HepG2 (cell line): ENCODE data around the gene JSRP1. TPM values are rescaled to one million over a fixed set of nuclear protein-coding genes. Genes with fewer than 3 reads are reported as not detected.

Source experiments
- AGO2 ChIP-seq: fragments of 200-400 bp; formaldehyde crosslinking; optimal IDR thresholded peaks from 2 replicates; pipeline ENCODE3; 2017; ENCODE audit warnings: mild to moderate bottlenecking, low read depth, low read length, moderate library complexity
- ARID5B ChIP-seq: IDR thresholded peaks from 2 replicates; pipeline ENCODE4 v1.4.0; 2020; ENCODE audit warnings: mild to moderate bottlenecking, missing genetic modification reagents
- DMAP1 ChIP-seq: IDR thresholded peaks from 2 replicates; pipeline ENCODE4 v1.6.1; 2016
- E2F1 ChIP-seq: sonication (generic); formaldehyde crosslinking; IDR thresholded peaks from 2 replicates; pipeline ENCODE4 v1.5.0; 2020; ENCODE audit warnings: missing genetic modification reagents
- EP300 ChIP-seq, 3 experiments: sonication (generic) in 1 of 3; formaldehyde crosslinking in 1 of 3; IDR thresholded peaks; 2 replicates each; pipeline versions ENCODE4 v1.5.1 to v1.6.1; 2011 to 2020; ENCODE audit warnings: low read depth in 2 of 3, low read length in 2 of 3, borderline replicate concordance in 1 of 3, improper control_type of control experiment in 1 of 3, mild to moderate bottlenecking in 1 of 3, missing genetic modification reagents in 1 of 3, moderate library complexity in 1 of 3
- ETV6 ChIP-seq: sonication (generic); formaldehyde crosslinking; conservative IDR thresholded peaks from 2 replicates; pipeline ENCODE4 v1.4.0; 2020; ENCODE audit warnings: missing genetic modification reagents
- HIVEP1 ChIP-seq: sonication (generic); formaldehyde crosslinking; IDR thresholded peaks from 2 replicates; pipeline ENCODE4 v1.4.0; 2020; ENCODE audit warnings: mild to moderate bottlenecking, missing genetic modification reagents
- MXI1 ChIP-seq: IDR thresholded peaks from 3 replicates; pipeline ENCODE4 v1.6.1; 2012; ENCODE audit warnings: low read depth, low read length, inconsistent platforms, borderline replicate concordance
- NBN ChIP-seq: fragments of 450-650 bp; conservative IDR thresholded peaks from 2 replicates; pipeline ENCODE4 v1.6.1; 2017
- NONO ChIP-seq, 2 experiments: fragments of 450-650 bp in 1 of 2; sonication (generic) in 1 of 2; formaldehyde crosslinking in 1 of 2; IDR thresholded peaks in 1 of 2; conservative IDR thresholded peaks in 1 of 2; 2 replicates each; pipeline versions ENCODE4 v1.6.1 to v1.8.0; 2017 to 2022; ENCODE audit warnings: mild to moderate bottlenecking in 1 of 2, missing genetic modification reagents in 1 of 2, moderate library complexity in 1 of 2
- PAXIP1 ChIP-seq: sonication (generic); formaldehyde crosslinking; conservative IDR thresholded peaks from 2 replicates; pipeline ENCODE4 v1.4.0; 2020; ENCODE audit warnings: mild to moderate bottlenecking, missing genetic modification reagents, moderate library complexity
- SIX1 ChIP-seq: sonication (generic); formaldehyde crosslinking; IDR thresholded peaks from 2 replicates; pipeline ENCODE4 v1.4.0; 2020; ENCODE audit warnings: missing genetic modification reagents, borderline replicate concordance
- SKI ChIP-seq: fragments of 450-650 bp; IDR thresholded peaks from one replicate; pipeline ENCODE4 v1.6.1; 2018; ENCODE audit warnings: mild to moderate bottlenecking; ENCODE audit not compliant: partially characterized antibody
- ZEB1 ChIP-seq: IDR thresholded peaks from 2 replicates; pipeline ENCODE4 v1.6.1; 2012; ENCODE audit warnings: mild to moderate bottlenecking, low read depth, inconsistent platforms; ENCODE audit not compliant: insufficient replicate concordance
- ZFP1 ChIP-seq: IDR thresholded peaks from 2 replicates; pipeline ENCODE4 v1.6.1; 2016
- ZNF292 ChIP-seq: sonication (generic); formaldehyde crosslinking; IDR thresholded peaks from 2 replicates; pipeline ENCODE4 v1.8.1; 2022; ENCODE audit warnings: mild to moderate bottlenecking, low read depth, missing genetic modification reagents, borderline replicate concordance
- ZNF441 ChIP-seq: sonication (generic); formaldehyde crosslinking; IDR thresholded peaks from 2 replicates; pipeline ENCODE4 v1.7.0; 2021; ENCODE audit warnings: missing genetic modification reagents, borderline replicate concordance
- ZNF616 ChIP-seq: sonication (generic); formaldehyde crosslinking; IDR thresholded peaks from 2 replicates; pipeline ENCODE4 v1.5.0; 2020; ENCODE audit warnings: low read depth, mild to moderate bottlenecking, missing genetic modification reagents
- ZNF776 ChIP-seq: sonication (generic); formaldehyde crosslinking; IDR thresholded peaks from 2 replicates; pipeline ENCODE4 v1.4.0; 2020; ENCODE audit warnings: mild to moderate bottlenecking, missing genetic modification reagents
- polyA plus RNA-seq, 8 experiments: library from polyadenylated mRNA; depleted of rRNA in 3 of 8; stranded (reverse) in 7 of 8; unstranded in 1 of 8; fragments of >200 nt; fragmentation: Illumina TruSeq in 4 of 8; extraction: Trizol in 4 of 8; gene quantifications; 2 replicates each; pipeline versions ENCODE4 v1.2.1 to v1.2.3, GENCODE V29; 2011 to 2016; ENCODE audit warnings: low read depth in 4 of 8, missing spikeins in 1 of 8, mixed read lengths in 1 of 8; ENCODE audit not compliant: insufficient read depth in 1 of 8
- total RNA-seq, 5 experiments: library from RNA; depleted of rRNA; stranded (reverse); fragments of >200 nt; fragmentation: Illumina TruSeq; extraction: Trizol; gene quantifications; 2 replicates each; pipeline ENCODE4 v1.2.3, GENCODE V29; 2016; ENCODE audit warnings: low read depth in 1 of 5

JSRP1 gene
- total and polyA plus RNA-seq, 2 of the 13 experiments (the other 11 are each of a cell fraction or from before 2014, with no cell fraction given): 0.16 to 0.38 TPM

GRCh38 chr19:2278459-2279158 lies 22.4 kb upstream of the JSRP1 start (continued):
- TF ChIP-seq ZFP1 (CRISPR knock-in tag): no peak
- peak; percentile 73 for TF ChIP-seq AGO2
- 0 out of 2 replicates have a peak, but pooled peaks have one; percentile 49 for TF ChIP-seq ZNF776 (CRISPR knock-in tag)
- TF ChIP-seq DMAP1 (CRISPR knock-in tag): no peak
- TF ChIP-seq NONO (IDR thresholded peaks at IDR 0.05): no peak
- TF ChIP-seq NONO (CRISPR knock-in tag; conservative IDR thresholded peaks at IDR 0.05): 0 out of 2 replicates have a peak, but pooled peaks have one; percentile 18
- TF ChIP-seq NBN: no peak
- TF ChIP-seq ZNF292 (CRISPR knock-in tag): 0 out of 2 replicates have a peak, but pooled peaks have one; percentile 38
- TF ChIP-seq ZNF441 (CRISPR knock-in tag): no peak
- TF ChIP-seq MXI1: no peak
- no peak for TF ChIP-seq ETV6 (CRISPR knock-in tag)
- no peak for TF ChIP-seq SIX1
- no peak for TF ChIP-seq ARID5B (CRISPR knock-in tag)
- no peak for TF ChIP-seq E2F1 (CRISPR knock-in tag)
- no peak for TF ChIP-seq EP300 (IDR thresholded peaks at IDR 0.05; ENCODE audit: low read depth in 2 of 2, low read length in 2 of 2)
- TF ChIP-seq EP300 (CRISPR knock-in tag; IDR thresholded peaks at IDR 0.05; ENCODE audit: borderline replicate concordance): no peak
- TF ChIP-seq SKI: no peak
- no peak for TF ChIP-seq ZEB1
- TF ChIP-seq PAXIP1: no peak
- TF ChIP-seq ZNF616 (CRISPR knock-in tag): no peak
- TF ChIP-seq HIVEP1 (CRISPR knock-in tag): no peak
